A549 (cell line): Measurements from ENCODE around the gene ARHGAP9. TPM values are rescaled to one million over a fixed set of nuclear protein-coding genes. Genes with fewer than 3 reads are reported as not detected.

Experiments used
- CEBPB ChIP-seq, 2 experiments: fragments of >200 bp in 1 of 2; sonication (Bioruptor Twin) in 1 of 2; formaldehyde crosslinking in 1 of 2; IDR thresholded peaks; 2 replicates each; pipeline ENCODE4 v1.6.1; 2012 to 2016
- EHF ChIP-seq: fragments of 250-450 bp; sonication (Bioruptor Pico); IDR thresholded peaks from 2 replicates; pipeline ENCODE4 v1.5.0; 2020; ENCODE audit warnings: mild to moderate bottlenecking
- EP300 ChIP-seq, 2 experiments: fragments of >200 bp; sonication (Bioruptor Twin); formaldehyde crosslinking; IDR thresholded peaks; 2 replicates in 1 of 2; 3 replicates in 1 of 2; pipeline ENCODE4 v1.6.1; 2016 to 2017
- GATA3 ChIP-seq: IDR thresholded peaks from 2 replicates; pipeline ENCODE4 v1.6.1; 2012; ENCODE audit warnings: borderline replicate concordance
- HOXA7 ChIP-seq: fragments of 250-450 bp; sonication (Bioruptor Pico); IDR thresholded peaks from 2 replicates; pipeline ENCODE4 v1.5.0; 2020; ENCODE audit warnings: mild to moderate bottlenecking, moderate library complexity
- JUNB ChIP-seq: fragments of >200 bp; sonication (Bioruptor Twin); formaldehyde crosslinking; IDR thresholded peaks from 2 replicates; pipeline ENCODE4 v1.6.1; 2016
- KDM1A ChIP-seq: fragments of 200-600 bp; sonication (generic); IDR thresholded peaks from 2 replicates; pipeline ENCODE4 v1.6.1; 2016; ENCODE audit warnings: low read depth, mild to moderate bottlenecking
- MAFK ChIP-seq: fragments of 450-650 bp; IDR thresholded peaks from 2 replicates; pipeline ENCODE4 v1.6.1; 2014; ENCODE audit not compliant: partially characterized antibody
- MYC ChIP-seq: IDR thresholded peaks from 2 replicates; pipeline ENCODE4 v1.6.1; 2012; ENCODE audit warnings: mild to moderate bottlenecking, inconsistent platforms, low read length, improper control_type of control experiment, borderline replicate concordance
- NPAS2 ChIP-seq: fragments of 250-450 bp; sonication (Bioruptor Pico); IDR thresholded peaks from 2 replicates; pipeline ENCODE4 v1.8.0; 2022; ENCODE audit warnings: mild to moderate bottlenecking, moderate library complexity, borderline replicate concordance
- POLR2AphosphoS2 ChIP-seq: conservative IDR thresholded peaks from 2 replicates; pipeline ENCODE4 v1.6.1; 2012; ENCODE audit warnings: low read length, improper control_type of control experiment, inconsistent platforms
- RARB ChIP-seq: fragments of 250-450 bp; sonication (Bioruptor Pico); IDR thresholded peaks from 2 replicates; pipeline ENCODE4 v1.8.0; 2021; ENCODE audit warnings: mild to moderate bottlenecking, moderate library complexity
- RCOR1 ChIP-seq: fragments of 150-350 bp; IDR thresholded peaks from 2 replicates; pipeline ENCODE4 v1.6.1; 2014; ENCODE audit warnings: antibody characterized with exemption, low read length, low read depth
- RNF2 ChIP-seq: fragments of 200-600 bp; sonication (generic); IDR thresholded peaks from 2 replicates; pipeline ENCODE4 v1.6.1; 2016; ENCODE audit warnings: low read depth, mild to moderate bottlenecking, antibody characterized with exemption, moderate library complexity, borderline replicate concordance
- SMC3 ChIP-seq: fragments of >200 bp; sonication (Bioruptor Twin); formaldehyde crosslinking; IDR thresholded peaks from 3 replicates; pipeline ENCODE4 v1.6.1; 2018; ENCODE audit warnings: inconsistent platforms
- SREBF2 ChIP-seq: fragments of 450-650 bp; IDR thresholded peaks from 2 replicates; pipeline ENCODE4 v1.6.1; 2014; ENCODE audit warnings: mild to moderate bottlenecking, moderate library complexity
- TFCP2L1 ChIP-seq: fragments of 250-450 bp; sonication (Bioruptor Pico); IDR thresholded peaks from 2 replicates; pipeline ENCODE4 v1.5.0; 2021; ENCODE audit warnings: mild to moderate bottlenecking
- TP53 ChIP-seq: fragments of 250-450 bp; sonication (Bioruptor Pico); IDR thresholded peaks from 2 replicates; pipeline ENCODE4 v1.5.0; 2021; ENCODE audit warnings: mild to moderate bottlenecking, moderate library complexity
- ZFP36 ChIP-seq: fragments of 450-650 bp; IDR thresholded peaks from 2 replicates; pipeline ENCODE4 v1.6.1; 2014; ENCODE audit warnings: borderline replicate concordance; ENCODE audit not compliant: partially characterized antibody
- ZNF302 ChIP-seq: fragments of 250-450 bp; sonication (Bioruptor Pico); IDR thresholded peaks from 2 replicates; pipeline ENCODE4 v1.9.0; 2021; ENCODE audit warnings: inconsistent platforms, mild to moderate bottlenecking, moderate library complexity
- polyA plus RNA-seq, 4 experiments: library from polyadenylated mRNA; depleted of rRNA in 3 of 4; stranded (reverse); fragments of >200 nt; fragmentation: RNase III in 1 of 4; extraction: RNeasy Plus Mini Kit Qiagen cat#74134 plus additional on column Dnase treatment in 1 of 4; gene quantifications; 2 replicates in 3 of 4; 3 replicates in 1 of 4; pipeline ENCODE4 v1.2.3, GENCODE V29; 2011 to 2017
- TF ChIP-seq, protein P1 (sequence below): IDR thresholded peaks from 2 replicates; pipeline ENCODE4 v1.6.1; 2012; ENCODE audit warnings: low read depth, borderline replicate concordance
- TF ChIP-seq, protein P2 (sequence below): fragments of >200 bp; sonication (Bioruptor Twin); formaldehyde crosslinking; IDR thresholded peaks from 3 replicates; pipeline ENCODE4 v1.6.1; 2016
- TF ChIP-seq, protein P3 (sequence below): IDR thresholded peaks from 2 replicates; pipeline ENCODE4 v1.6.1; 2012
- TF ChIP-seq, protein P4 (sequence below): fragments of 150-350 bp; IDR thresholded peaks from 2 replicates; pipeline ENCODE4 v1.6.1; 2014; ENCODE audit warnings: low read depth, mild to moderate bottlenecking, low read length
- TF ChIP-seq, protein P5 (sequence below): fragments of >200 bp; sonication (Bioruptor Twin); formaldehyde crosslinking; IDR thresholded peaks from 2 replicates; pipeline ENCODE4 v1.6.1; 2016

ARHGAP9 gene
- polyA plus RNA-seq, 2 of the 4 experiments (the other 2 are of a cell fraction) = 0.25 TPM; not detected in 1

DNA sequence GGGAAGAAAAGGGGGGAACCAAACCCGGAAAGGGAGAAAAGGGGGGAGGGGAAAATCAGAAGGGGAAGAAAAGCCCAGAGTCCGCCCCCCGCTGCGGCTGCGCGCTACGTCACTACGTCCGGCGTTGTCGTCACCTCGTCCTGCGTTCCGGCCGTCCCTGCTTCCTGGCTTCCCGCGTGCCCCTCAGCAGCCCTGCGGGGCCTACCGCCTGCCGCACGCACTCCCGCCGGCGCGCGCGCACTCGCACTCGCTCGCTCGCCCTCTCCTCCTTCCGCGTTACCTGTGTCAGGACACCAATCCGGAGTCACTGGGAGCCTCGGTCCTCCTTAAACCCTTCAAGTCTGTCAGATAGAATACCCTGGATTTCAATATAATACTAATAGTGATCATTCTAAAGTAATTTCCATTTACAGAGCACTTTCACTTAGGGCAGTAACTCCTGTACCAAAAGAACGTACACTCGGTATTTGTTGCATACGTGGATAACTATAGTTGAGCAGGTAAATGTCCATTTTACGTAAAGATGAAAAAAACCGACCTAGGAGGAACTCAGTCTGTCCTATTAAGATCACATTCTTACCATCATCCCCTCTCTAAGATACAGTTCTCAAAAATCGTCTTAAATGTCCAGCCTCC lies 48.6 kb downstream of the ARHGAP9 start, which contains the start of gene R3HDM2 (continued):
- TF ChIP-seq TFCP2L1 (CRISPR knock-in tag) (no peak), MYC (peak; percentile 92), SMC3 (no peak), RNF2 (no peak), ZFP36 (no peak), EP300 (IDR thresholded peaks at IDR 0.05) (peak in 1 of 2 experiments; percentile 30; a peak in 1 of 5 replicates), CEBPB (IDR thresholded peaks at IDR 0.05) (no peak), EHF (CRISPR knock-in tag) (0 out of 2 replicates have a peak, but pooled peaks have one; percentile 52), KDM1A (no peak), HOXA7 (CRISPR knock-in tag) (no peak), TP53 (CRISPR knock-in tag) (no peak), POLR2AphosphoS2 (no peak), SREBF2 (no peak), JUNB (no peak), ZNF302 (CRISPR knock-in tag) (no peak), RARB (CRISPR knock-in tag) (no peak), GATA3 (peak; percentile 40; the same call in 1 of the 2 replicates), NPAS2 (CRISPR knock-in tag) (no peak), RCOR1 (no peak), MAFK (no peak)
- TF ChIP-seq, protein P1, sequence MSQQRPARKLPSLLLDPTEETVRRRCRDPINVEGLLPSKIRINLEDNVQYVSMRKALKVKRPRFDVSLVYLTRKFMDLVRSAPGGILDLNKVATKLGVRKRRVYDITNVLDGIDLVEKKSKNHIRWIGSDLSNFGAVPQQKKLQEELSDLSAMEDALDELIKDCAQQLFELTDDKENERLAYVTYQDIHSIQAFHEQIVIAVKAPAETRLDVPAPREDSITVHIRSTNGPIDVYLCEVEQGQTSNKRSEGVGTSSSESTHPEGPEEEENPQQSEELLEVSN = peak; percentile 97
- TF ChIP-seq, protein P2, sequence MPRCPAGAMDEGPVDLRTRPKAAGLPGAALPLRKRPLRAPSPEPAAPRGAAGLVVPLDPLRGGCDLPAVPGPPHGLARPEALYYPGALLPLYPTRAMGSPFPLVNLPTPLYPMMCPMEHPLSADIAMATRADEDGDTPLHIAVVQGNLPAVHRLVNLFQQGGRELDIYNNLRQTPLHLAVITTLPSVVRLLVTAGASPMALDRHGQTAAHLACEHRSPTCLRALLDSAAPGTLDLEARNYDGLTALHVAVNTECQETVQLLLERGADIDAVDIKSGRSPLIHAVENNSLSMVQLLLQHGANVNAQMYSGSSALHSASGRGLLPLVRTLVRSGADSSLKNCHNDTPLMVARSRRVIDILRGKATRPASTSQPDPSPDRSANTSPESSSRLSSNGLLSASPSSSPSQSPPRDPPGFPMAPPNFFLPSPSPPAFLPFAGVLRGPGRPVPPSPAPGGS = peak; percentile 72; the same call in 1 of the 3 replicates
- TF ChIP-seq, protein P3, sequence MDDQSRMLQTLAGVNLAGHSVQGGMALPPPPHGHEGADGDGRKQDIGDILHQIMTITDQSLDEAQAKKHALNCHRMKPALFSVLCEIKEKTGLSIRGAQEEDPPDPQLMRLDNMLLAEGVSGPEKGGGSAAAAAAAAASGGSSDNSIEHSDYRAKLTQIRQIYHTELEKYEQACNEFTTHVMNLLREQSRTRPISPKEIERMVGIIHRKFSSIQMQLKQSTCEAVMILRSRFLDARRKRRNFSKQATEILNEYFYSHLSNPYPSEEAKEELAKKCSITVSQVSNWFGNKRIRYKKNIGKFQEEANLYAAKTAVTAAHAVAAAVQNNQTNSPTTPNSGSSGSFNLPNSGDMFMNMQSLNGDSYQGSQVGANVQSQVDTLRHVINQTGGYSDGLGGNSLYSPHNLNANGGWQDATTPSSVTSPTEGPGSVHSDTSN = no peak
- TF ChIP-seq, protein P4, sequence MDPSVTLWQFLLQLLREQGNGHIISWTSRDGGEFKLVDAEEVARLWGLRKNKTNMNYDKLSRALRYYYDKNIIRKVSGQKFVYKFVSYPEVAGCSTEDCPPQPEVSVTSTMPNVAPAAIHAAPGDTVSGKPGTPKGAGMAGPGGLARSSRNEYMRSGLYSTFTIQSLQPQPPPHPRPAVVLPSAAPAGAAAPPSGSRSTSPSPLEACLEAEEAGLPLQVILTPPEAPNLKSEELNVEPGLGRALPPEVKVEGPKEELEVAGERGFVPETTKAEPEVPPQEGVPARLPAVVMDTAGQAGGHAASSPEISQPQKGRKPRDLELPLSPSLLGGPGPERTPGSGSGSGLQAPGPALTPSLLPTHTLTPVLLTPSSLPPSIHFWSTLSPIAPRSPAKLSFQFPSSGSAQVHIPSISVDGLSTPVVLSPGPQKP = no peak
- TF ChIP-seq, protein P5, sequence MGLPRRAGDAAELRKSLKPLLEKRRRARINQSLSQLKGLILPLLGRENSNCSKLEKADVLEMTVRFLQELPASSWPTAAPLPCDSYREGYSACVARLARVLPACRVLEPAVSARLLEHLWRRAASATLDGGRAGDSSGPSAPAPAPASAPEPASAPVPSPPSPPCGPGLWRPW = no peak
